GM12891 (cell line): ENCODE data around the gene PLS1.

ENCODE experiments used
- PAX5 ChIP-seq: IDR thresholded peaks from 2 replicates; pipeline ENCODE4 v1.6.1; 2011; ENCODE audit warnings: low read length, moderate library complexity, mild to moderate bottlenecking; ENCODE audit not compliant: insufficient read depth, severe bottlenecking
- POLR2A ChIP-seq: IDR thresholded peaks from 2 replicates; pipeline ENCODE4 v1.6.1; 2011; ENCODE audit warnings: low read depth, low read length, control low read depth
- POU2F2 ChIP-seq: IDR thresholded peaks from 2 replicates; pipeline ENCODE4 v1.6.1; 2011; ENCODE audit warnings: low read depth, mild to moderate bottlenecking, control low read depth, low read length, moderate library complexity
- TAF1 ChIP-seq: IDR thresholded peaks from 2 replicates; pipeline ENCODE4 v1.6.1; 2011; ENCODE audit warnings: low read depth, low read length, control low read depth

- TF ChIP-seq TAF1, result no peak
- no peak for TF ChIP-seq POLR2A
- TF ChIP-seq POU2F2, result no peak
- no peak for TF ChIP-seq PAX5
Observed at GRCh38 chr3:142597906-142598305, 1.7 kb downstream of the PLS1 start.
